GM18867 (cell line): ENCODE results near the gene SRSF10.
"Not testable (repeated sequence)": the region's sequence is repeated elsewhere in the genome, so short reads cannot be mapped to it uniquely, and the experiment has no call there.

Experiments
- ATAC-seq: cut with Tn5 transposase; IDR thresholded peaks from one replicate; pipeline ENCODE4 v1.9.1; 2021; ENCODE audit warnings: mild to moderate bottlenecking, moderate library complexity; ENCODE audit not compliant: unreplicated experiment

Gene SRSF10

DNA sequence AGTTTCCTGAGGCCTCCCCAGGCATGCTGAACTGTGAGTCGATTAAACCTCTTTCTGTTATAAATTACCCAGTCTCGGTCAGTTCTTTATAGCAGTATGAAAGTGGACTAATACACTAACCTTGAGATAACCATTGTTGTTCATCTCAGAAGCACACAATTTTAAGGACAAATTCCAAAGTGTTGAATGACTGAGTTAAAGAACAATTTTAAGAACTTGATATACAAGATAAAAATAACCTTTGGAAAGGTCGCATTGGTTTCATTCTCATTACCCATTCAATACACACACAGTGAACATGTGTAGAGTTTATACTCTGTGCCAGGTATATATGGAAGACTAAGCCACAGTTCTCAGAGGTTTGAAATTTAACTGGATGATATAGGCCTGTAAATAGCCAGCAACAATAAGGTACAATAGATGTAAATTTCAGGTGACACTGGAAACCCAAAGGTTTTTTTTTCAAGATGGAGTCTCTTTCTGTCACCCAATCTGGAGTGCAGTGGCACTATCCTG, 19.1 kb upstream of the SRSF10 start:
- no peak for ATAC-seq

- ATAC-seq = no peak
These were observed 17.7 kb upstream of the SRSF10 start for GRCh38 chr1:23997812-23998211.

GRCh38 chr1:23996700-23997229, 16.6 kb upstream of the SRSF10 start:
- no peak for ATAC-seq

- ATAC-seq = no peak
These were observed 15.3 kb upstream of the SRSF10 start for GRCh38 chr1:23995431-23995837.

DNA sequence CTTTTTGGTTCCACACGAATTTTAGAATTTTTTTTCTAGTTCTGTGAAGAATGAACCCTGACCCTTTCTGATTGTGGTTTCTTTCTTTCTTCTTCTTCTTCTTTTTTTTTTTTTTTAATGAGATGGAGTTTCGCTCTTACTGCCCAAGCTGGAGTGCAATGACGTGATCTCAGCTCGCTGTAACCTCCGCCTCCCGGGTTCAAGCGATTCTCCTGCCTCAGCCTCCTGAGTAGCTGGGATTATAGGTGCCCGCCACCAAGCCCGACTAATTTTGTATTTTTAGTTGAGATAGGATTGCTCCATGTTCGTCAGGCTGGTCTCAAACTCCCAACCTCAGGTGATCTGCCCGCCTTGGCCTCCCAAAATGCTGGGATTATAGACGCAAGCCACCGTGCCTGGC, 11.9 kb upstream of the SRSF10 start:
- not testable (repeated sequence) for ATAC-seq

DNA sequence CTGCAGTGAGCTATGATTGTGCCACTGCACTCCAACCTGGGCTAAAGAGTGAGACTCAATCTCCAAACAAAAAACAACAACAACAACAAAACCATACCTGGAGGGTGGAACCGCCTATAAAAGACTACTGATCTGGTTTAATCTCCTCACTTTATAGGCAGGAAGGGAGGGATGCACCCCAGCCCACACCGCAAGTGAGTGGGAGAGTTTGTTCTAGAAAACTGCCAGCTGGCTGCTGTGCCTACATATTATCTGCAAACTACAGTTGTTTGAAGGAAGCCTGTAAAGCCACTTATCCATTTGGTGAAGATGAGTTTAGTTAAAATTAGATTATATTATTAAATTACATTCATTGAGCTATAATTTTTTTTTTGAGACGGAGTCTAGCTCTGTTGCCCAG, 9.1 kb upstream of the SRSF10 start:
- ATAC-seq = no peak

DNA sequence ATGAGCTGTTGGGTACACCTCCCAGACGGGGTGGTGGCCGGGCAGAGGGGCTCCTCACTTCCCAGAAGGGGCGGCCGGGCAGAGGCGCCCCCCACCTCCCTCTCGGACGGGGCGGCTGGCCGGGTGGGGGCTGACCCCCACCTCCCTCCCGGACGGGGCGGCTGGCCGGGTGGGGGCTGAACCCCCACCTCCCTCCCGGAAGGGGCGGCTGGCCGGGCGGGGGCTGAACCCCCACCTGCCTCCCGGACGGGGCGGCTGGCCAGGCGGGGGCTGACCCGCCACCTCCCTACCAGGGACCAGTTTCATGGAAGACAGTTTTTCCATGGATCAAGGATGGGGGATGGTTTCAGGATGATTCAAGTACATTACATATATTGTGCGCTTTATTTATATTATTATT, 6.9 kb upstream of the SRSF10 start:
- not testable (repeated sequence) for ATAC-seq

DNA sequence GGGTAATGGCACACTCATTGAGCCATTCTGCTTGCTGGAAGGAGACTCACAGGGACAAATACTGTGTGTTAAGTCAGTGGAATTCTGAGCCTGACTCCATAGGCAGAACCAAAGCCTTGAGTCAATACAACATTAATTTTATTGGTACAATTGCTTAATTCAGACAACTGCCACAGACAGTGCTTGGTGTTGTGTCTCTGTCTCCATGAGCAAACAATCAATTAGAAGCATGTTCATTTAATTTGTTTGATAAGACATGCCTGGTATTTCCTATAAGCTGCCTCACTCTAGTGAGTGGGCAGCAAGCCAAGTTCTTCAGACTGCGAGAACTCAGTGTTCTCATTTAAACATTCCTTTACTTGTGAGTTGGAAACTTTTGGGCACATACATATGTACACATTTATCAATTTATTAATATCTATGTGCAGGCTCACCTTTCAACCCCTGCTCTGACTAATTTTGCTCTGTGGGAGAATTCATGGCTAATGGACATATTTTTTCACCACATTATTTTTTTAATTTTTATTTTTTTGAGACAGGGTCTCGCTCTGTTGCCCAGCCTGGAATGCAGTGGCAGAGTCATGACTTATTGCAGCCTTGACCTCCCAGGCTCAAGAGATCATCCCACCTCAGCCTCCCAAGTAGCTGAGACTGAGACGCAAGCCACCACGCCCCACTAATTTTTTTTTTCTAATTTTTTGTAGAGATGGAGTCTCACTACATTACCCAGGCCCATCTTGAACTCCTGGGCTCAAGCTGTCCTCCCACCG, 4.5 kb upstream of the SRSF10 start:
- ATAC-seq = no peak

DNA sequence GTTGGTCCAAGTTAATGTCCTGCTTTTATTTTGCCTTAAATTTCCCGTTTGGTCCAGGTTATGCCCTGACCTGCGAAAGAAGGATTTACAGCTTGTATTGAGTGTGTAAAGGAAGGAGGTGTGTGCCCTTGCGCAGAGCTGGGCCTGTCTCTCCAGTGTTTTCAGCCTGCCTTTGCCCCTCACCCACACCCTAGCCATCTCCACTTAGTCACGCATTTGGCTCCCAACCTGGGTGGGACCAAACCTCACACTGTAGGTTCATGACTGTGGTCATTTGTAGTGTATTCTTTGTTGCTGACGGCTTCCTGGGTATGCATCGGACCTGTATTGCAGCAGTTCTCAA, 572 bp upstream of the SRSF10 start:
- ATAC-seq = peak; percentile 22

DNA sequence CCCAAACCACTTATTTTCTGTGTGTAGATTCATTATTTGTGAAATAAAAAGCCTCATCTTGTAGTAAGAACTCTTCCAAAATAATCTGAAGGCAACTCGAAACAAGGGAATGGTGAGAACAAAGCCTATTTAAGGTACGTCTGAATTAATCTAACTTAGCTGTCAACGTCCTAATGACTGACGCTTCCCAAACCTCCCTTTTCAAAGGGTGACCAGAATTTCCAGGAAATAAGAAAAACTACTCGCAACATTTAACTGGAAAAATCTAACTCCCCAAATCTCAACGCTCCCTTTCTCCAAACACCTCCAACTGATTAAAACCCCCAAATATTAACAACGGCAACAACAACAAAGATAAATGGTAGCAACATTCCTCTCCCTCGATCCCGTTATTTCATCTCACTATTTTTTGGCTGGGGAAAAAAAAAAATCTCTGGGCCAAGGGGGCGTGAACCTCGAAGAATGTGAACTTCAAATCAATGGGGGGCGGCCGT, 693 bp downstream of the SRSF10 start:
- no peak for ATAC-seq

- ATAC-seq = no peak
These were observed 1.3 kb downstream of the SRSF10 start for GRCh38 chr1:23978805-23979204.

DNA sequence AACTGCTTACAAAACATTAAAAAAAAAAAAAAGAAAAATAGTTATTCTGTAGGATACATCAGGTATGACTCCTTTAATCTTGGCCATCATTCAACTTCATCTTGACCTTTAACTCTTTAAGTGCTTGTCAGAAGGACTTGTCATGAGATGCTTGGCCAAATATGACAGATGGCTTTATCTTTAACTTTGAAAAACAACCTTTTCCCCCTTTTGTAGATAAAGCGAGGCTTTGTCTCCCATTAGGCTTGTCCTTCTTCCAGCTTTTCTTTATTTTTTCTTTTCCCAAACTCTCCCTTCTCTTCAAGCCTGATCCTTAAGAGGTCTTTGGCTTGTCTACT, 2.3 kb downstream of the SRSF10 start:
- ATAC-seq = no peak

DNA sequence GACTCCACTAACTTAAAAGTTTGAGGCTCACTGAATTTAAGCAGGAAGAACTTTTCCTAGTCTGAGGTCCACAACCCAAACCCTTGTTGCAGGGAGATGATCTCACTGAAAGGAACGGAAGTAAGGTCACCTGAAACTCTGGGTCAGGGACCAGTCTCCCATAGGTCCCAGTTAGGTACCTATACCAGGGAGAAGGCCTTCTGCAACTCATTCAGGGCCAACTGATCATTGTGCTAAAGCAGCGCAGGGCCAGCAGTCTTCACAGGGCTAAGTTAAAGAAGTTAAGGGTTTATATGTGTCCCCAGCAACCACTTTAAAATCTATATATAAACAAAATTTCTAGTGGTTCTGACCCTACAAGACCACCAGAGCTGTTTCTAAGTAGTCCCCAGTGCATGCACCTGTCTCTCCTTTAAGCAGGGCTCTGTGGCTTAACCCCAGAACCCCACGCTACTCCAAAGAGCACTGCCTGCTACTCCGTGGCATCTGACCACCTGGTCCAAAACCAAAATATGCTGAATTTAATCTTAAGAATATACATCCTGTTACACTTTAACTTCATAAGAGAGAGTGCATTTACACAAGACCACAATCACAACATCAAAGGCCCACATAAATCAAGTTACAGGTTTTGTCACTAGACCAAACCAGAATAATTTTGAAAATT, 2.8 kb downstream of the SRSF10 start:
- ATAC-seq = no peak

GRCh38 chr1:23967871-23968270, 12.3 kb downstream of the SRSF10 start:
- ATAC-seq = no peak

DNA sequence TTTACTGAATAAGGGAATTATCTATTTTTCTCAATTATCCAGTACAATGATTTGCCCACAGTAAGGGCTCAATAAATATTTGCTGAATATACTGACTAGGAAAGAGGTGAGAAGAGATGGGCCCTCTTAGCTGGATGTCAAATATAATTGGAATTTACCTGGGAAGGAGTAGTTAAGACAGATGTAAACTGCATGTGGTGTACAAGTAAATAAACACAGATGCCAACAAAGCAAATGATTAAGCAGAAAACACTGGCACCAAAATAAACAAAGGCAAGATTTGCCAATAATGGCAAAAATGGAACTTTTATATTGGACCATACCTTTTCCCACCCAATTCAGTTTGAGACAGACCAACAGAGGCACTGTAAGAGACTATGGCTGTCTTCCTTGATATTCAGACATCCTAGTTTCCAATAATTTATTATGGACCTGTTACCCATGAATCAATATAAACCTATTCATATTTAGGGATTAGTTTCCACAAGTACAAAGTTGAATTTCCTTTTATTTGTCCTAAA, 13.1 kb downstream of the SRSF10 start:
- no peak for ATAC-seq

DNA sequence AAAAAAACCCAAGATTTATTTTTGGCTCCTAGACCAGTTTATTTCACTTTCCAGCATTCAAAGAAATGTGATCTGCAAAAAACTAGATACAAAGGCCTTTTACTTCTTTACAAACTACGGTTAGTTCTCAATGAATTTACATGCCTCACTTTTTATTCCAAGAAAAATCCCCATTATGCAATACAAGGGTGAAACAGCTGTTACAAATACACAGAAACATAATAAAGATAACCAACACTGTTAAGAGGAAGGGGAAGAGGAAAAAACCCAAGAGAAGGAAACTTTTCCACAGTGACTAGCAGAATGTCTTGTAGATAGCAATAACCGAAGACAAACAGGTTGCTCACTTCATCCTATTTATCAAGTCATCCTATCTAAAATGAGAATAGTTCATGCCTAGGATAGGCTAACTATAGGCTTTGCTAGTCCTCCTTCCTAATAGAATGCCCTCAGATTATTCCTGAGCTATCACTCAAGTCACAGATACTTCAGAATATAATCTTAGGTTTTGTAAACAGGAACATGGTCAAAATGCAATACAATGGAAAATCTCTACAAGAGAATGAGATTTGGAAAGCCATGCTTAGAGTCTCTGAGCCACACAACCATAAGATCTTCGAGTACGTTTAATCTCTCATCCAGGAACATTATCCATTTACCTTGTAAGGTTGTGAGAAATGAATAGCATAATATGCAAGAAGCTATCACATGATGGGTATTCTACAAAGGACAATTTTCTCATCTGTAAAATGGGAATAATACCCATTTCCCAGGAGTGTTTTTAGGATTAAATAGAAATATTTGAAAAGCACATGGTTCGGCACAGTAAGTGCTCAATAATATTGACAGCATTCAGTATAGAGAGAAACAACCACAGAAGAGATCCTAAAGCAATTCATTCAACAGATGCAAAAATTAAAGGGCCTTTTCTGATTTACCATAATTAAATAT, 15.1 kb downstream of the SRSF10 start:
- ATAC-seq = no peak

DNA sequence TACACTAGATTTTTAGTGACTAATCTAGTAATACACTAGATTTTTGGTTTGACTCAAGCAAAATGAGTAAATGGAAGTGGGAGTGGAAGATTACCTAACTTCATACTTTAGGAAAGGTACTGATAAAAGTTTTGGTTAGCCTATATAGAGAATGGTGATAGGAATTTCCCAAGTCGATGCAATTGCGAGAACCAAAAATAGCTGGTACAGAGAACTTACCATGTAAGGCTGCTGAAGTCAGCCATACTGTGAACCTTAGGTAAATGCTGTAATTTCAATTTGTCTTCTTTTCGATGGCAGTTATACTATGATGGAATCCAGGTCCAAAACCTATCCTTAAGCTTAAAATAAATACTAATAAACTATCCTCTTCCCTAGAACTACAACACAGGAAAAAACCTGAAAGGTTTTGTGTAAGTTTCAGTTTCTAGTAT, 15.9 kb downstream of the SRSF10 start:
- no peak for ATAC-seq

DNA sequence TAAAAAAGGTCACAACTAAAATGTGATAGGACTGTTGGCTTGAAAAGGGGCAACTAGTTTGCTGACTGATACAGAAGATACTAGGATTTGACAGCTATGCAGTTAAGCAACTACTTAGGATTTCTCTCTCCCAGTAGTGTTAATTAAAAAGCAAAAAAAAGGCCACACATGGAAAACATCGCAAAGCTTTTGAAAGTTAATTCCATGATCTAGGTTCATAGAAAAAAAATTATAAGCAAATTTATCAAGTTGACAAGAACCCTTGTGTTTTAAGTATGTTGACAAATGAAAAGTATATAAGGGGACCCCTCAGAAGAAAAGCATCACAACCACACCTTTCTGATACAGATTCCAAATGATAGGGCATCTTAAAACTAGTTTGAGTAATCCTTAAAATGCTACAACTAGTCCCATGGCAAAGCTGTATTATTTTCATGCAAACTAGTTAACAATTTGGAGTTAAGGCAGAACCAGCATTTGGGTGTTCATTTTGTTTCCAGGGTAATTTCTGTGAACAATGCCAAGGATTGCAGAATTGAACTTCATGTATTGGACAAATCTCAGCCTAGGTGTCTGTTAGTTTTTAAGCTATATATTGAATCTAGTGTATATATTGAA, 16.4 kb downstream of the SRSF10 start:
- no peak for ATAC-seq

GRCh38 chr1:23960291-23961020, 19.7 kb downstream of the SRSF10 start:
- no peak for ATAC-seq
